Mucosa of stomach (tissue), 1 donor: ENCODE results near the gene TNFRSF1A.

Experiments used
- H3K27me3 ChIP-seq: one replicate; pipeline ENCODE4 v1.7.0; 2013; ENCODE audit warnings: mild to moderate bottlenecking, low read length; ENCODE audit not compliant: control insufficient read depth, insufficient read depth
- H3K36me3 ChIP-seq: one replicate; pipeline ENCODE4 v1.7.0; 2013; ENCODE audit warnings: low read length; ENCODE audit not compliant: control insufficient read depth, insufficient read depth
- H3K4me1 ChIP-seq: one replicate; pipeline ENCODE4 v1.7.0; 2013; ENCODE audit warnings: mild to moderate bottlenecking, low read length; ENCODE audit not compliant: control insufficient read depth, insufficient read depth
- H3K4me3 ChIP-seq: one replicate; pipeline ENCODE4 v1.7.0; 2013; ENCODE audit warnings: low read length
- H3K9ac ChIP-seq: one replicate; pipeline ENCODE4 v1.7.0; 2013; ENCODE audit warnings: mild to moderate bottlenecking, low read length, moderate library complexity
- H3K9me3 ChIP-seq: one replicate; pipeline ENCODE4 v1.7.0; 2013; ENCODE audit warnings: mild to moderate bottlenecking, low read length, moderate library complexity; ENCODE audit not compliant: control insufficient read depth
- donor health status: Pancreatic carcinoma.

TNFRSF1A gene

DNA sequence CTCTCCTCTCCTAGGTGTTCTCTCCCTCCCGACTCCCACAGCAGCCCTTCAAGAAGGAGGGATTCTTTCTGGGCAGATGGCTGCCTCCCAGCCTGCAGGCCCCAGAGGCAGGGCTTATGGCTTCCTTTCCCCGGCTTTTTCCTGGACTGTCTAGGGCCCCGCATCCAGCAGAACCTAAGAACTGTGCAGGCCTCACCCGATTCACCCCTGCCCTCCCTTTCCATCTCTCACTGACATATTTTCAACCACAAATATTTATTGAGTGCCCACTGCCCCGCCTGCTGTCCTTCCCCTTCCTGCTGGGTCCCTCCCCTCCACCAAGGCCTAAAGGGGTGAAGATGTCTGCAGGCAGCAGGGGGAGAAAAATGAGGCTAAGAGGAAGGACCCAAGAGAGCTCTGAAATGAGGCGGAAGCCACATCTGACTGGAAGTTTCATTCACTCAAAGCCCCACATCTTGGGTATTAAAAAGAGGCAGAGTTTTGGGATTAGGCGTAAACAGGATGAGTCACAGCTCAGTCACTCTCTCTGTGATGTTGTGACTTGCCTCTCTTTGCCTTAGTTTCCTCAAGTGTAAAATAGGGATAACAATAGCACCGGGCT is 30.6 kb upstream of the TNFRSF1A start:
- Histone ChIP-seq H3K4me1 (peaks cover 71% of the 10 kb centered on the region), H3K36me3 (peaks cover 4% of the 10 kb centered on the region), H3K27me3 (no peaks in the 10 kb centered on the region), H3K9ac (peak overlapping the region; percentile 91), H3K4me3 (peak overlapping the region; percentile 98), H3K9me3 (no peaks in the 10 kb centered on the region)

DNA sequence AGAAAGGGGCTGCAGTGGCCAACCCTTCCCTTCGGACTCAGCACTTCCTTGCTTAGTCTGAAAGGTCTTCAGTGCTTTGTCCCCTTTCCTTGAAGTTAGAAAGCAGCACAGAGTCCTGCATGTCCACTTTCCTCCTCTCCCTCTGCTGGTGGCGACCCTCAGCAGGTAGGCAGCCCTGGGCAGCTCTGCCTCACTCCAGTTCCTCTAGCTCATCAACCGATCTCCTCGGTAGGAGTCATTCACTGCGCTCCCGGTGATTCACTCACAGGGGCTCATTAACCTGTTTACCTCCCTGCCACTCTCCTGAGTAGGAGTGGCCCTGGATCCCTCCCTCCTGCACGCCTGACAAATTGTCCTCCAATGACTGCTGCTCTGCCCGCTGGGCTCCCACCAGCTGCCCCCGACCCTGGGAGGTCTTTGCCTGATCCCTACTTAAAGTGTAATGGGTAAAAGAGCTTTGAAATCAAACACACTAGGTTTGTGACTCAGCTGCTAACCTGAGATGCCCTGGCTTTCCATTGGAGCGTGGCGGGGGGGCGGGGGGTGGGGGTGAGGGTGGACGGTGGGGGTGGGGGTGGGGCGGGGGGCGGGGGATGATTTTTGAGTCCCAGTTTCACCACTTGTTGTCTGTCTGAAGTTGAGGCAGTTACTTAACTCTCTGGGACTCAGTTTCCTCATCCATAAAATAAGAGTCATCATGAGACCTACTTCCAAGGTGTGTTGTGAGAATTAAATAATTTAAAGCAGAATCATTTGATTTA is 29.3 kb upstream of the TNFRSF1A start:
- peaks cover 58% of the 10 kb centered on the region for H3K4me1 ChIP-seq
- H3K9me3 ChIP-seq: no peaks in the 10 kb centered on the region
- peaks cover 4% of the 10 kb centered on the region for H3K36me3 ChIP-seq
- H3K27me3 ChIP-seq: no peaks in the 10 kb centered on the region
- peak overlapping the region; percentile 91 for H3K9ac ChIP-seq
- H3K4me3 ChIP-seq: peak overlapping the region; percentile 65

DNA sequence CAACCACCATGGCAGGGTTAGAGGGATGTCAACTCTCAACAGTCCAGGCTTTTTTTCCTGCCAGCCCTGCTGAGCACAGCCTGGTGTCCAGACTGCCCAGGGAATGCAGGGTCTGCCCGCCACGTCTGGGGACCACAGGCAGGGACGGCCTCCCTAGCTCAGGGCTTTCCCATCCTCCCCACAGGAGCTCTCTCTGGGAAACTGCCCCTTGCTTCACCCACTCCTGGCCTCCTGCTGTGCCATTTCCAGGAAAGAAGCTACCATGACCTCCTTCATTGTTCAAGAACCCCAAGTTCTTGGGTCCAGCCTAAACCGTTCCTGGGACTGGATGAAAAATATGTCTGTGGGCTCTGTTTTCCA is 28.7 kb upstream of the TNFRSF1A start:
- Histone ChIP-seq H3K4me3 (peak overlapping the region; percentile 65), H3K9me3 (no peaks in the 10 kb centered on the region), H3K4me1 (peaks cover 51% of the 10 kb centered on the region), H3K36me3 (peaks cover 4% of the 10 kb centered on the region), H3K27me3 (no peaks in the 10 kb centered on the region), H3K9ac (peak overlapping the region; percentile 80)

DNA sequence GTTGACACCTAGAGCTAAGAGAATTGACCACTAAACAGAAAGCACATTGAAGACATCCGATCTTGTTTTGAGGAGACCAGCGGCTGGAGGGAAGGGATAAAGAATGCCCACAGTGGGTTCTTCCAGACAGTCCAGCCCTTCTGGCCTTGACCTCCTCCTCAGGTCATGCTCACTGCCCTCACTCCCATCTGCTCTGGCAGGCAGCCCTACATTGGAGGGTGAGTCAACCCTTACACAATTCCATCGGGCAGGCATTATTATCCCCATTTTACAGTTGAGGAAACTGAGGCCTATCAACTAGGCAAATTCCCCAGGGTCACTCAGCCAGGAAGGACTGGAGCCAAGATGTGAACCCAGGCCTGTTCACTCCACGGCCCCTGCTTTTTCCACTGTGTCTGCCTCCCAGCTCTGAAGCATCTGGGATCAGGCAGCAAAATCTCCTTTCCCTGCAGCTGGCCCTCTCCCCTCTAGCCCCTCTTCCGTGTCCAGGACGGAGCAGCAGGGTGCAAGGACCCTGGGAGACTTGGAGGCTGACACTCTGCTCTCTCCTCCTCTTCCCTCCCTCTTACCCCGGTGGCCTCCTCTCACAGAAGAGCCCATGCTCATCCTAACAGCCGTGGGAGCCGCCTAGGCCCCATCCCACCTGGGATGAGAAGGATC is 28.2 kb upstream of the TNFRSF1A start:
- H3K4me3 ChIP-seq: peak overlapping the region; percentile 65
- peak overlapping the region; percentile 80 for H3K9ac ChIP-seq
- H3K27me3 ChIP-seq: no peaks in the 10 kb centered on the region
- H3K4me1 ChIP-seq: peaks cover 47% of the 10 kb centered on the region
- peaks cover 4% of the 10 kb centered on the region for H3K36me3 ChIP-seq
- H3K9me3 ChIP-seq: no peaks in the 10 kb centered on the region

DNA sequence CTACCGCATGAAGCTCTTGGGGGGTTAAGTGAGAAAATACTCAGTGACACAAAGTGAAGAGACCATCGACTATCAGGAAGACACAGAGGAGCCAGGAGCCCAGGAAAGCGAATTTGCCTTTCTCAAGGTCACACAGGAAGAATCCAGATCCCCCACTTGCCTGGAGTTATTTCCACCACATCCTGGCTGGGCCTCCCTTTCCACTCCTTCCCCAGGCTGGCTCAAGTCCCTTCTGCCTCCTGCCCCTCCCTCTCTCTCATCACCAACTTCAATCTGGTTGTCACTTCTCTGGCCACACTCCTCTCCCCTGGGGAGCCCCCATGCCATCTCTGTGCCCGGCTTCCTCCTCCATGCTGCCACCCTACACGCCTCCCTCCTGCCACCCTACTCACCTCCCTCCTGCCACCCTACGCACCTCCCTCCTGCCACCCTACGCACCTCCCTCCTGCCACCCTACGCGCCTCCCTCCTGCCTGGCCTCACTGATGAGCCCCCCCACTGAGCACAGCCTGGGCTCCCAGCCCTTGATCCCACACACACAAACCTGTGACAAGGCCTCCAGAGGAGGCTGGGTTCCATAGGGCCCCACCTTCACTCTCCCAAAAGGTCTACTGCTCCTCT is 27.1 kb upstream of the TNFRSF1A start:
- no peak overlapping the region for H3K4me3 ChIP-seq
- no peaks in the 10 kb centered on the region for H3K9me3 ChIP-seq
- no peak overlapping the region for H3K9ac ChIP-seq
- H3K36me3 ChIP-seq: peaks cover 4% of the 10 kb centered on the region
- no peaks in the 10 kb centered on the region for H3K27me3 ChIP-seq
- H3K4me1 ChIP-seq: peaks cover 49% of the 10 kb centered on the region

DNA sequence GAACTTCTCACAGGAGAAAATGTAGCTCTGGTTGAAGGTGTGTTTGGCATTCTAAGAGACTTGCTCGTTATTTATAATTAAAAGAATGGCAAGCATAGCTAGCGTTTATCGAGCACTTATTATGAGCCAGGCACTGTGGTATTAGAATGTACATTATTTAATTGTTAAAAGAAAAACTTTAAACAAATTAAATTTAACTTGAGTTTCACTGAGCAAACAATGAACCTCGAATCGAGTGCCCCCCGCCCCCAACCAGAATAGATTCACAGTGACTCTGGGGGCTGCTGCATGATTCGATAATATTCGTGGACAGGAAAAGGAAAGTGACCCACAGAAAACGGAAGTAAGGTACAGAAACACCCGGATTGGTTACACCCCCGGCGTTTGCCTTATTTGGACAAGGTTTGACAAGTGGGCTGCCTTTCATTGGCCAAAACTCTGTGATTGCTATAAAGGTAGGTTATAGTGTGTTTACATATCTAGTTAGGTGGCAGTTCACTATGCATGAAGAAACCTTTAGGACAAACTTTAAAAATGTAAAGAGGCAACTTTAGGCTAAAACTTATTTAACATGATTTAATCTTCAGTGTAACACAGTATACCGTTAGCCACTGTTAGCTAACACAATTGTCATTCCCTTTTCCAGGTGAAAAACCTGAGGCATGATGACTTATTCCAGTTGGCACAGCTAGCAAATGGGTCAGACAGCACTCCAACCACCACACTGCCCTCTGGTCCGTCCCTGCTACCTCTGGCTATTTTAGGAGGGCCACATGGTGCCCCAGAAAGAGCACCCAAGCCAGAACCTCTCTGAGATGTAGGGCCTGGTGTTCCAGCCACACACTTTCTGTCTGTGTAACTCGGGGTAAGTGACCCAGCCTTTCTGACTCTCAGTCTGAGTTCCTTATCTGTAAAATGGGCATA is 26.4 kb upstream of the TNFRSF1A start:
- Histone ChIP-seq H3K36me3 (peaks cover 4% of the 10 kb centered on the region), H3K4me3 (no peak overlapping the region), H3K9me3 (no peaks in the 10 kb centered on the region), H3K27me3 (no peaks in the 10 kb centered on the region), H3K4me1 (peaks cover 56% of the 10 kb centered on the region), H3K9ac (no peak overlapping the region)

DNA sequence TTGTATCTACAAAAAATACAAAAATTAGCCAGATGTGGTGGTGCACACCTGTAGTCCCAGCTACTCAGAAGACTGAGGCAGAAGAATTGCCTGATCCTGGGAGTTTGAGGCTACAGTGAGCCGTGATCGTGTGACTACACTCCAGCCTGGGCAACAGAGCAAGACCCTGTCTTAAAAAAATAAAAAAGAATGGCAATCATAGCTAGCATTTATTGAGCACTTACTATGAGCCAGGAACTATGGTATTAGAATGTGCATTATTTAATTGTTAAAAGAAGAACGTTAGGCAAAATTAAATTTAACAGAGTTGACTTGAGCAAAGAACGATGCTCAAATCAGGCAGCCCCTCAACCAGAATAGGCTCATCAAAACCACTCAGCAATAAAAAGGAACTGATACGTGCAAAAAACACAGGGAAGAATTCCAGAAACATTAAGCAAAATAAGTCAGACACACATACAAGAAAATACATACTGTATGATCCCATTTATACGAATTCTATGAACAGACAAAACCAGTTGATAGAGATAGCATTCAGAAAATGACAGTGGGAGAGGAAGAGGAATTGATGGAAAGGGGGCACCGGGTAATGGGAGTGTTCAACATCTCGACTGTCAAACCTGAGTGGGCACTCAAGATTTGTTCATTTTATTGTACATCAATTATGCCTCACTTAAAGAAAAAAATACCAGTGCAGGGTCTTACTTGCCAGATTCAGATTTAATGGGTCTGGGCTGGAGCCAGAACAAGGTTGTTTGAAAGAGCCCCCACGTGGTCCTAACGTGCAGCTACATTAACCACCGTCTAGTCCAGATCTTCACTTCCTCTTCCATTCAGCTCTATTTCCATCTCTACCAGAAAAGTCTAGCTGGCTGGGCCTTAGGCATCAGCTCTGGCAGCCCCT is 25.4 kb upstream of the TNFRSF1A start:
- Histone ChIP-seq H3K9me3 (no peaks in the 10 kb centered on the region), H3K27me3 (no peaks in the 10 kb centered on the region), H3K4me3 (no peak overlapping the region), H3K4me1 (peaks cover 55% of the 10 kb centered on the region), H3K9ac (no peak overlapping the region), H3K36me3 (peaks cover 4% of the 10 kb centered on the region)

DNA sequence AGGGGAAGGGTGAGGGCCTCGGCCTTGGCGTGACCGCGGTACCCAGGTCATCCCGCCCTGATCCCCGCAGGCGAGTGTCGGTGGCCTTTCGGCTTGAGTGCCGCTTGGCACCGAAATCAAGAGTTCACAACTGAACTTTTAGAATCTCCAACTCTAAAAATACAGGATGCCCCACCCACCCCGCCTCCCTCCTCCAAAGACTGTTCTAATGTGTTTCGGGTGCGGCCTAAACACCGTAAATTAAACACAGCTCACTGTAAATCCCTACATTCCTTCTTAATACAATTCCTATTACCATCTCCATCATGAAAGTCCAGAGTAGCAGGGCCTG is 22.1 kb upstream of the TNFRSF1A start:
- no peaks in the 10 kb centered on the region for H3K9me3 ChIP-seq
- peak overlapping the region; percentile 90 for H3K9ac ChIP-seq
- no peaks in the 10 kb centered on the region for H3K27me3 ChIP-seq
- H3K4me1 ChIP-seq: peaks cover 41% of the 10 kb centered on the region
- H3K36me3 ChIP-seq: peaks cover 5% of the 10 kb centered on the region
- peak overlapping the region; percentile 32 for H3K4me3 ChIP-seq

DNA sequence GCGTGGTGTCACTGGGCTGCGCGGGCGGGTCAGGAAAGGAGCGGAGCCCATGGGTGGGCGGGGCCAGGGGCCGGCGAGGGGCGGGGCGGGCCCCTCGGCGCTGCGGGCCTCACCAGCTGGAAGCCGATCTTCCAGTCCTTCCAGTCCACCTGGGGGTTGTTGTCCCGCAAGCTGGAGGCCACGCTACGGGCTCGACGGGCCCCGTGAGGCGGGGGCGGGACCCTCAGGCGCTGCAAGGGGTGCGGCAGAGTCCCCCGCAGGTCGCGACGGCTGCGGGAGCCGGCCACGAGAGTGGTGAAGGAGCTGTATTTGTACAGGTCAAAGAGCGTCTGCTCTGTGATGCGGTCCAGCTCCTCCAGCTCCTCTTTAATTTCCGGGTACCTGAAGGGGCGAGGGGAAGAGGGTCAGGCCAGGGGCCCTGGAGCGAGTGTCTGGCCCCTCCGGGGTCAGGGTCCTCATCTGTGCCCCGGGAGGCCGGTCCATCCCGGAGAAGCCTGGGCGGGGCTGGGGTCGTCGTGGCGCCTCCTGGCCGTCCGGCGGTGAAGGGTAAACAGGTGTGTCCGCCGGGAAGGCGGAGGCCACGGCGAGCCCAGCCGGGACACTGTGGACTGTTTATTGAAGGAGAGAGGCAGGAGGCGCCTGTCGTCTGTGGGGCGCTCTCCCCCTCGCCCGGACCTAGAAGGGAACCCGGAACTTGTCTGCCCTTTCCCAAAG is 21.6 kb upstream of the TNFRSF1A start:
- H3K4me3 ChIP-seq: peak overlapping the region; percentile 32
- no peaks in the 10 kb centered on the region for H3K9me3 ChIP-seq
- H3K27me3 ChIP-seq: no peaks in the 10 kb centered on the region
- H3K4me1 ChIP-seq: peaks cover 36% of the 10 kb centered on the region
- peak overlapping the region; percentile 90 for H3K9ac ChIP-seq
- H3K36me3 ChIP-seq: peaks cover 5% of the 10 kb centered on the region

DNA sequence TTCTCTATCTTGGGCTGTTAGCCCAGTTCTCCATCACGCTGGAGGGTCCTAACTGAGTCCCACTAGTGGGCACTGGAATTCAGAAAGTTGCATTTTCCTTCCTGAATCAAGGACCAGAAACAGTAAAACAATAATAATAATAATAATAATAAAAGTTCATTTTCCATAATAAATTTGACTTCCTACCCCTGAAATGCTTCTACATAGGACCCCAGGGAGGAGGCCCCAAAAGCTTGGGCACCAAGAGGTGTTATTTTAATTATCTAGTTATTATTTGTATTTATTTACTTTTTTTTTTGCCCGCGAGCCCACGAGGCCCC is 21.1 kb upstream of the TNFRSF1A start:
- Histone ChIP-seq H3K4me1 (peaks cover 31% of the 10 kb centered on the region), H3K4me3 (no peak overlapping the region), H3K9ac (no peak overlapping the region), H3K27me3 (no peaks in the 10 kb centered on the region), H3K36me3 (peaks cover 7% of the 10 kb centered on the region), H3K9me3 (no peaks in the 10 kb centered on the region)
